NCI-H2227 treated with DMSO at 0.1 percent for 48 hours (cell line): Measurements from ENCODE around the gene SLC16A13.
"Not testable (repeated sequence)": the region's sequence is repeated elsewhere in the genome, so short reads cannot be mapped to it uniquely, and the experiment has no call there.

ENCODE experiments used
- DNase-seq: peaks from one replicate; lab custom pipeline; 2025; lab: John Stamatoyannopoulos, UW

SLC16A13 gene

GRCh38 chr17:7063518-7064094 lies 27.8 kb downstream of the SLC16A13 start:
- DNase-seq: no peak

GRCh38 chr17:7064261-7064660 lies 28.4 kb downstream of the SLC16A13 start:
- DNase-seq: no peak

- no peak for DNase-seq
These were observed 31.4 kb downstream of the SLC16A13 start for GRCh38 chr17:7067198-7067597.

DNA sequence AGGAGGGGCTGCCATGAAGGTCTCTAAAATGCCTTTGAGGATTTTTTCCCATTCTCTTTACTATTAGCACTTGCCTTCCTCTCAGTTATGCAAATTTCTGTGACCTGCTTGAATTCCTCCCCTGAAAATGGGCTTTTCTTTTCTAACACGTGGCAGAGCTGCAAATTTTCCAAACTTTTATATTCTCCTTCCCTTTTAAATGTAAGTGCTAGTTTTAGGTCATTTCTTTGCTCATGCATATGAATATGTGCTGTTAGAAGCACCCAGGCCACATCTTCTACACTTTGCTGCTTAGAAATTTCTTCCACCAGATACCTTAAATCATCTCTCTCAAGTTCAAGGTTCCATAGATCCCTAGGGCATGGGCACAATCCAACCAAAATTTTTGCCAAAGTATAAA lies 32.5 kb downstream of the SLC16A13 start:
- no peak for DNase-seq

DNA sequence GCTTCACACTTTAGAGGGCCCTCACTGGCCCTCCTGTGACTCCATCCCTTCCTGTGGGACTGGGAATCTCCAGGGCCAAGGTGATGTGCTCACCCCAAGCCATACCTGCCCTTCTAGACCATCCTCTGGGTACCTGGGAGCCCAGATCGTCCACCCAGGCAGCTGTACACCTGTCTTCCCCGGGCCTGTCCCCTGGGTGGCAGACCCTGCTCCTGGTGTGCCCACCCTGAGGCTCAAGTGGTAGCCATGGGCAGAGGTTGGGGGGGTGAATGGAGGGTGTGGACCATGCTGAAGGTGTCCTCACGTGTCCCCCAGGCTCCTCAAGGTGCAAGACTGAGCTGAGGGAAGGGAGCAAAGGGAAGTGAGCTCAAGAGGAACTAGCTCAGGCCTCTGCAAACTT lies 34.9 kb downstream of the SLC16A13 start:
- no peak for DNase-seq

DNA sequence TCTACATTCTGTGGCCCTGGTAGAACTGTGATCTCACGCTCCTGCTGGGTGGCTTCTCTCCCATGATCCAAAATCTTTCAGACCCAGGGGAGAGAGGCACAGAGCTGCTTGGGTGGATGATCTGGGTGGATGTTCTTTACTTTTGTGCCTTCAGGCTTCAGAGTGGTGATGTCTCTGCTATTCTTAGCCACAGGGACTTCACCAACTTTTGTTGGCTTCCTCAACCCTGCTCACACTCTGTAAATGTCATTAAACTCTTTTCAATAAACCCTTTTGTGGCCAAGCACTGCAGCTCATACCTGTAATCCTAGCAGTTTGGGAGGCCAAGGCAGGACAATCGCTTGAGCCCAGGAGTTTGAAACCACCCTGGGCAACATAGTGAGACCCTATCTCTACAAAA lies 36.6 kb downstream of the SLC16A13 start:
- no peak for DNase-seq

GRCh38 chr17:7074931-7075330 lies 39.1 kb downstream of the SLC16A13 start:
- DNase-seq: no peak

GRCh38 chr17:7077911-7078546 lies 42.2 kb downstream of the SLC16A13 start:
- no peak for DNase-seq

DNA sequence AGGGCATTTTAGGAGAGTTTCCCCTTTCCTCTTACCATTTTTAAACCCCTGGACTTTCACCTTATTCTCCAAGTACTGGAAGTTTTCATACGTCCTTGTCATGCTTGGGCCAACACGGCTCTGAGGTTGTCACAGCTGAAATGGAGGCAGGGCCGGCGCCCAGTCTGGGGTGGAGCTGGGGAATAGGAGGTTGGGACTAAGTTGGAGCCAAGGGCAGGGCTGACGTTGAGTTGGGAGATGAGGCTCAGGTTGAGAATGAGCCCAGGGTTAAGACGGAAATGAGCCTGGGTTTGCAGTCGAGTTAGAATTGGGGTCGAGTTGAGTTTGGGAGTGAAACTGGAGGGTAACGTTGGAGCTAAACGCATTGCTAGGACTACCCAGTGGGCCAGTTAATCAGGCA lies 42.9 kb downstream of the SLC16A13 start:
- DNase-seq: no peak

- DNase-seq: no peak
These were observed 44.0 kb downstream of the SLC16A13 start, which contains the start of gene CLEC10A for GRCh38 chr17:7079581-7080455. Gene CLEC10A, minus strand, starts transcription at chr17:7080251. Its CDS starts 1,439 bp downstream, at chr17:7078812.

GRCh38 chr17:7080456-7081041 lies 44.7 kb downstream of the SLC16A13 start:
- DNase-seq: no peak

GRCh38 chr17:7081341-7082062 lies 45.7 kb downstream of the SLC16A13 start:
- no peak for DNase-seq

GRCh38 chr17:7083592-7083991 lies 47.8 kb downstream of the SLC16A13 start:
- DNase-seq: no peak

- no peak for DNase-seq
These were observed 48.3 kb downstream of the SLC16A13 start for GRCh38 chr17:7084088-7084487.

DNA sequence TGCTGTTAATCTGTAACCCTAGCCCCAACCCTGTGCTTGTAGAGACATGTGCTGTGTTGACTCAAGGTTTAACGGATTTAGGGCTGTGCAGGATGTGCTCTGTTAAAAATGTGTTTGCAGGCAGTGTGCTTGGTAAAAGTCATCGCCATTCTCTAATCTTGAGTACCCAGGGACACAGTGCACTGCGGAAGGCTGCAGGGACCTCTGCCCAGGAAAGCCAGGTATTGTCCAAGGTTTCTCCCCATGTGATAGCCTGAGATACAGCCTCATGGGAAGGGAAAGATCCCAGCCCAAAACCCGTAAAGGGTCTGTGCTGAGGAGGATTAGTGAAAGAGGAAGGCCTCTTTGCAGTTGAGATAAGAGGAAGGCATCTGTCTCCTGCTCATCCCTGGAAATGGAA lies 52.6 kb downstream of the SLC16A13 start:
- not testable (repeated sequence) for DNase-seq

- not testable (repeated sequence) for DNase-seq
These were observed 53.8 kb downstream of the SLC16A13 start for GRCh38 chr17:7089570-7089969.
